CD4-positive, alpha-beta T cell treated with Interleukin-17A for 1 hour (primary cell): Measurements from ENCODE around the gene UGT1A9.
"Not testable (repeated sequence)": the region's sequence is repeated elsewhere in the genome, so short reads cannot be mapped to it uniquely, and the experiment has no call there.

Source experiments
- DNase-seq: peaks from one replicate; pipeline ENCODE4 v3.0.0-alpha.2; 2020

Gene UGT1A9

GRCh38 chr2:233681521-233682099, 9.9 kb downstream of the UGT1A9 start, which contains the start of gene UGT1A7:
TSS of gene UGT1A7 (plus strand) at chr2:233681901. CDS start at chr2:233681938, 37 bp downstream.
- DNase-seq: no peak

DNA sequence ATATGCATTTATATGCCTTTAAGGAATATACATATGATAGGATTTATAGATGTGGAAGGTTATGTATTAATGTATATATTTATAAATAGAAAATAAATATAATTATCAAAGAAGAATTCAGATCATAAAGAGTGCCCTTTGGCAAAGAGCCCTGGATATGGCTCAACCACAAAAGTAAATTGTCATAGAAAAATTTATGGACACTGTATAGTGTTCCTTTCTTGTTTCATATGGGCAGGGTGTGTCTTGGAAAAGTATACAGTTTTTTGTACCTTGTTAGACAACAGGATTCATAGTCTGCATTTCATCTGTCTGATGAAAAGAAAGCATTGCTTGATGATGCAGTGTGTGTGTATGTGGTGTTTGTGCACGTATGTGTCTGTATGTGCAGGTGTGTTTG, 12.9 kb downstream of the UGT1A9 start:
- no peak for DNase-seq

GRCh38 chr2:233686928-233687327, 15.2 kb downstream of the UGT1A9 start:
- no peak for DNase-seq

DNA sequence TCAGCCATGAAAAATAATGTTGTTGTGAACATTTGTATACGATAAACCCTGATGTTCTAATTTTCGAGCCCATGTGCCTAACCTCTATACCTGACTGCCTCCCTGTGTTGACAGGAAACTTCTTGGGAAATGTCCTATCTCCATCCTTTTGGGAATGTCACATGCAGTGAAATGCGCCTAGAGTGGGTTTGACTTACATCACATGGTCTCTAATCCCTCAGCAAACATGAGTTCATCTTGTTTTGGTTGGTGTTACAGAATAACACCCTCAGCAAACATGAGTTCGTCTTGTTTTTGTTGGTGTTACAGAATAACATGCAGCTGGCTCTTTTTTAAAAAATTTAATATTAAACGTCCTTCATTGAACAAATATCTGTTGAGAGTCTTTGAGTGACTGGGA, 16.6 kb downstream of the UGT1A9 start:
- DNase-seq: no peak

DNA sequence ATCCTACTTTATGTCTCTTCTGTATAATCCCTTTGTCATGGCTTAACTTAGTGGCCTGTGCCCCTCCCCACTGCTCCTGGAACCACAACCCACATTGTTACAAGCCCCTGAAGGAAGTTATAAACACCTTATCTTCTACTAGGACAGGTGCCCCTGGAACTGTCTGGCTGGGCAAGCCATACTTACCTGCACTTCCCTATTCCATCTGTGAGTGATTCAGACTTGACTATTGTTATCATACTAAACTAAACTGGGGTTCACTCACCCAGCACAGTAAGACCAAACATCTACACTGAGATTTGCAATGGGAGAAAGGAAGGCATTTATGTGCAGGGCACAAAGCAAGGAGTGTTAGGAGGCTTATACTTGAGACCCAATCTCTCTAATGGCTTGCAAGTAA, 17.3 kb downstream of the UGT1A9 start:
- DNase-seq: no peak

- no peak for DNase-seq
Observed at GRCh38 chr2:233689501-233689900, 17.8 kb downstream of the UGT1A9 start.

GRCh38 chr2:233690444-233690843, 18.7 kb downstream of the UGT1A9 start:
- DNase-seq: no peak

GRCh38 chr2:233691443-233692433, 20.0 kb downstream of the UGT1A9 start:
- no peak for DNase-seq

DNA sequence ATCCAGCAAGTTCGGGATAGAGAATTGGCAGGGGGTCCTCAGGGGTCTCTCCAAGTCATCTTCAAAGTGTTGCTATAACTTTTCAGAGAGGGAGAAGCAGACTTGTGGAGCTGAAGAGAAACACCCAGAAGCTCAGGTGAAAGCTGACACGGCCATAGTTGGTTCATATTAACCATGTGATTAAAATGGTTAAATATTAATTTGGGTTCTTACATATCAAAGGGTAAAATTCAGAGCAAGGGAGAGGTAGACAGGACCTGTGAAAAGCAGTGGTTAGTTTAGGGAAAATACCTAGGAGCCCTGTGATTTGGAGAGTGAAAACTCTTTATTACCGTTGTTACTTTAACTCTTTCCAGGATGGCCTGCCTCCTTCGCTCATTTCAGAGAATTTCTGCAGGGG, 20.9 kb downstream of the UGT1A9 start, which contains the start of gene UGT1A6:
Gene UGT1A6, plus strand, starts transcription at position 243 of the 400 bp plus-strand sequence. Its CDS starts 115 bp downstream, at position 358.
- DNase-seq: no peak

DNA sequence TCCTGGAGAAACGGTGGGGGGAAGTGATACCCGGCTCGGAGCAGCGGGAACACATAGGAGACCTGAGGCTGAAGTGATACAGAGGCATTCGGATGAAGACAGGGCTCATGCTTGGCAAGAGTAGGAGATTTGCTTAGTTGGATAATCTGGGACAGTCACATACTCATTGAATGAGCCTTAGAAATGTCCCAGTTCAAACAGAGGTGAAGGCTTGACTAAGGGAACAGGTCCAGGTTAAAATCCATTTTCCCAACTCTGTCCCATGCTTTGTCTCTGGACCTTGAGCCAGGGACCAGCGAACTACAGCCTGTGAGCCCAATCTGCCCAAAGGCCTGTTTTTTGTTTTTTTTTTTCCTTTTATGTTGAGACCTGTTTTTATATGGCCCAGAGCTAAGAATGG, 22.3 kb downstream of the UGT1A9 start:
- no peak for DNase-seq

- no peak for DNase-seq
Observed at GRCh38 chr2:233698740-233699139, 27.0 kb downstream of the UGT1A9 start.

GRCh38 chr2:233699424-233700027, 27.8 kb downstream of the UGT1A9 start:
- DNase-seq: no peak

GRCh38 chr2:233700028-233700635, 28.4 kb downstream of the UGT1A9 start:
- no peak for DNase-seq

DNA sequence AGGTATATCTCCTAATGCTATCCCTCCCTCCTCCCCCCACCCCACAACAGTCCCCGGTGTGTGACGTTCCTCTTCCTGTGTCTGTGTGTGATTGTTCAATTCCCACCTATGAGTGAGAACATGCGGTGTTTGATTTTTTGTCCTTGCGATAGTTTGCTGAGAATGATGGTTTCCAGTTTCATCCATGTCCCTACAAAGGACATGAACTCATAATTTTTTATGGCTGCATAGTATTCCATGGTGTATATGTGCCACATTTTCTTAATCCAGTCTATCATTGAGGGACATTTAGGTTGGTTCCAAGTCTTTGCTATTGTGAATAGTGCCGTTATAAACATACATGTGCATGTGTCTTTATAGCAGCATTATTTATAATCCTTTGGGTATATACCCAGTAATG, 29.1 kb downstream of the UGT1A9 start:
- DNase-seq: not testable (repeated sequence)

DNA sequence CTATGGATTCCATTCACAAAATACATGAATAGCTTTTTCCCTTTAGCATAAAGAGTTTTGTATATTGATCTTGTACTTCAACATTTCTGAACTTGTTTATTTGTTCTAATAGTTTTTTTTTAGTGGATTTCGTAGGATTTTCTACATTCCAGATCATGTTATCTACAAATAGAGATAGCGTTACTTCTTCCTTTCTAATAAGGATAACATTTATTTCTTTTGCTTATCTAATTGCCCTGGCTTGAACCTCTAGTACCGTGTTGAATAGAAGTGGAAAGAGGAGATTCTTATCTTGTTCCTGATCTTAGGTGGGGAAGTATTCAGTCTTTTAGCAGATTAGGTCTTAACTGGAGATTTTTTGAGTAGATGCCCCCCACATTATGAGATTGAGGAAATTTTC, 30.5 kb downstream of the UGT1A9 start:
- DNase-seq: no peak

DNA sequence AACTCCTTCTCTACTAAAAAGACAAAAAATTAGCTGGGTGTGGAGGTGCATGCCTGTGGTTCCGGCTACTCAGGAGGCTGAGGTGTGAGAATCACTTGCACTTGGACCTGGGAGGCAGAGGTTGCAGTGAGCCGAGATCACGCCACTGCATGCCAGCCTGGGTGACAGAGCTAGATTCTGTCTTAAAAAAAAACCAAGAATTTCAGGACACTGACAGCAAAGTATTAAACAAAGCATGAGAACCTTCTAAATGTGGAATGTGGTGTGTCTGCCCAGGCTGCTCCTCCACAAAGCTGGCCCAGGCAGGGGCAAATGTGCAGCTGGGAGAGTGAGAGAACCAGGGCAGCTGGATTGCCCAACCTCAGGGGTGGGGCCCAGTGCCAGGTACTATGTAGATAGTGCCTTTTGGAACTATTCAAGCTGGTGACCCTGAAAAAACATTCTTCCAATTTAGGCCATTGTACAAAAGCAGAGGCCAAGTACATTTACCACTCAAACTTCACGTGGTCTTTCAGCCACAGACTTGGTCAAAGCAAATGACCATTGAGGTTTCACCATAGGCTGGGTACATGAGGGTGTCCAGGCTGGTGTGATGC, 34.3 kb downstream of the UGT1A9 start:
- no peak for DNase-seq

- no peak for DNase-seq
Observed at GRCh38 chr2:233706720-233707119, 35.0 kb downstream of the UGT1A9 start.

DNA sequence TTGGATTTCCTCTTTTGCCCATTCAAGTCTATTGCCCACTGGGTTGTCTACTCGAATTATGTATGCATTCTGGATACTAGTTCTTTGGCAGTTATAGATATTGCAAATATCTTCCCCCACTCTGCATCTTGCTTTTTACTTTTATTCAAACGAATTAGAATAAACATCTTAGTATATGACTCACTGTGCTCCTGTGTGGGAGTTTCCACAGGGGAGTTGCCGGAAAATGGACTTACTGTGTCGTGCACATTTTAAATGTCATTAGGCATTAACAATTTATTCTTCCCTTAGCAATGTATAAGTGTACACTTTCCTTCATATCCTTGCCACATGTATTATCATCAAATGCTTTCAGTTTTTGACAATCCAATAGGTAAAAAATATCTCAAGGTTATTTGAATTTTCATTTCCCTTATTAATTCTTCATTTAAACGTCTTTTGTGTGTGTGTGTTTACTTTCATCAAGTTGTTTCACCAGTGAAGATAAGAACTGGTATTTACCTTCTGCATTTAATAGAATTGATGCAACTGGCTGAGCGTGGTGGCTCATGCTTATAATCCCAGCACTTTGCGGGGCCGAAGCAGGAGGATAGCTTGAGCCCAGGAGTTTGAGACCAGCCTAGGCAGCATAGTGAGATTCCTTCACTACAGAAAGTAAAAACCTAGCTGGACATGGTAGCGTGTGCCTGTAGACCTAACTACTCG, 36.4 kb downstream of the UGT1A9 start:
- DNase-seq: no peak

DNA sequence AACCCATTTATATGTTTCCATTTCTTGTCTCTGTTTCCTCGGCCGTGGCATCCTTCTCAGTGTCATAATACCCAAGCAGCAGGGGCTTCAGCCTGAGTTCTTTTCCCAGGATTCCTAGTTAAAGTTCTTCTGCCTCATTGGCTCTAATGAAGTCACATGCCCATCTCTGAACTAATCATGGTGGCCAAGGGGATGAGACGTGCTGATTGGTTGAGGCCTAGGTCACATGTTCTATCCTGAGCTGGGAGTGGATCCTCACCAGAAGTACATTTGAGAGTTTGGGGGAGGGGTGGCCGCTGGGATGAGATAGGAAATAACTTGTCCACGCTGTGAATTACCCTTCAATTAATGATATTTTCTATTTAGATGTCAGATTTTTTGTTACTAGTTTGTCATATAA, 37.2 kb downstream of the UGT1A9 start:
- no peak for DNase-seq

GRCh38 chr2:233711312-233712008, 39.8 kb downstream of the UGT1A9 start:
- peak; percentile 57 for DNase-seq

- no peak for DNase-seq
Observed at GRCh38 chr2:233712611-233713261, 41.0 kb downstream of the UGT1A9 start, which contains the start of gene UGT1A5. TSS of gene UGT1A5 (plus strand) at chr2:233712907. CDS start at chr2:233712992, 85 bp downstream.
